Kidney epithelial cell (primary cell): Measurements from ENCODE around the gene PRPS1. TPM values are rescaled to one million over a fixed set of nuclear protein-coding genes. Genes with fewer than 3 reads are reported as not detected.
"Not testable (repeated sequence)": the region's sequence is repeated elsewhere in the genome, so short reads cannot be mapped to it uniquely, and the experiment has no call there.

Source experiments
- DNase-seq: peaks from one replicate; pipeline ENCODE4 v3.0.0-alpha.2; 2010; ENCODE audit warnings: low read depth
- H3K27me3 ChIP-seq: 2 replicates; pipeline ENCODE4 v1.6.0; 2011; ENCODE audit warnings: low read length; ENCODE audit not compliant: control insufficient read depth, insufficient read depth
- H3K36me3 ChIP-seq: 2 replicates; pipeline ENCODE4 v1.5.1; 2011; ENCODE audit warnings: low read length; ENCODE audit not compliant: control insufficient read depth, insufficient read depth
- H3K4me3 ChIP-seq: 2 replicates; pipeline ENCODE4 v1.5.1; 2011; ENCODE audit warnings: low read depth, mild to moderate bottlenecking, control low read depth, low read length
- CTCF ChIP-seq: IDR thresholded peaks from 2 replicates; pipeline ENCODE4 v1.5.1; 2011; ENCODE audit warnings: mild to moderate bottlenecking, moderate library complexity, low read length, control low read depth, inconsistent platforms; ENCODE audit not compliant: insufficient read depth, poor library complexity, severe bottlenecking
- total RNA-seq: library from RNA; depleted of rRNA; stranded (reverse); fragments of >200 nt; gene quantifications from 2 replicates; pipeline ENCODE4 v1.2.3, GENCODE V29; 2015

The PRPS1 gene
- total RNA-seq, 1 donor from 2014 or later, result 22.4 TPM

DNA sequence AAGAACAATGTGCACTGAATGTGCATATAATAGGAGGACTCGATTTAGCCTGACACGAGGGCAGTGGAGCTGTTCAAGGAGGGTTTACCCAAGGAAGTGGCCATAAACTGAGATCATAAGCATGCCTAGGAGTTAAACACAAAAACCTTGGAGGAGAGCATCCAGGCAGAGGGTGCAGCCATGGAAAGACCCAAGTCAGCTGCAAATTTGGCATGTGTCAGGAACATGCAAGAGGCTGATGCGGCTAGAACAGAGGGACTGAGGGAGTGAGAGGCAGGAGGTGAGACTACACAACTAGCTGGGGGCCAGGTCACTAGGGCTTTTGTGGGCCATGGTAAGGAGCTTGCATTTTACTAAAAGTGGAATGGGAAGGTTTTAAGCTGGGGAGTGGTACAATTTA is 55.6 kb downstream of the PRPS1 start:
- Histone ChIP-seq H3K36me3 (no peaks in the 10 kb centered on the region), H3K4me3 (no peak overlapping the region), H3K27me3 (no peaks in the 10 kb centered on the region)
- TF ChIP-seq CTCF, result no peak
- DNase-seq, result no peak

DNA sequence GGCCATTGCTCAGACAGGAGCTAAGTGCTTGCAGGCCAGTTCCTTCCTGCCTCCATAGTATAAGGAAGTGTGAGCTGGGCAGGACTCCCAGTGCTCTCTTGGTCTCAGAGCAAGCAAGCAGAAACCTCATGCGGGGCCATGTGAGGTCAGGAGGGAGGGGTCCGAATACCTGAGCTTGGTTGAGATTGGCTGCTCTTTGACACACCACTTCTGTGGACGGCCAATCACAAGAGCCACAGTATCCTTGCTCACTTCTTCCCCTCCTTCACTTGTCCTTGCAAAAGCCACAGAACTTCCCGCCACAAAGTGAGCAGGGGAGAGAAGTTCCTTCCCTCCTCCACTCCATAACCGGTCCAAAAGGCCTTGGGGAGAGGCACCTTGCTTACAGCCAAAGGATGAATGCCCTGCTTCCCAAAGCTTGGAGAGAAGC is 56.7 kb downstream of the PRPS1 start:
- Histone ChIP-seq H3K36me3 (no peaks in the 10 kb centered on the region), H3K4me3 (no peak overlapping the region), H3K27me3 (no peaks in the 10 kb centered on the region)
- TF ChIP-seq CTCF, result no peak
- no peak for DNase-seq

- H3K4me3 ChIP-seq, H3K36me3 ChIP-seq, H3K27me3 ChIP-seq, DNase-seq: not testable (repeated sequence)
These were observed 57.3 kb downstream of the PRPS1 start for GRCh38 chrX:107685586-107685985.

GRCh38 chrX:107686026-107686425 is 57.7 kb downstream of the PRPS1 start:
- TF ChIP-seq CTCF, result no peak
- Histone ChIP-seq H3K4me3 (no peak overlapping the region), H3K36me3 (no peaks in the 10 kb centered on the region), H3K27me3 (no peaks in the 10 kb centered on the region)
- no peak for DNase-seq

- no peaks in the 10 kb centered on the region for H3K27me3 ChIP-seq
- no peak overlapping the region for H3K4me3 ChIP-seq
- no peak for DNase-seq
- H3K36me3 ChIP-seq, result no peaks in the 10 kb centered on the region
- no peak for TF ChIP-seq CTCF
These were observed 58.5 kb downstream of the PRPS1 start for GRCh38 chrX:107686792-107687191.

DNA sequence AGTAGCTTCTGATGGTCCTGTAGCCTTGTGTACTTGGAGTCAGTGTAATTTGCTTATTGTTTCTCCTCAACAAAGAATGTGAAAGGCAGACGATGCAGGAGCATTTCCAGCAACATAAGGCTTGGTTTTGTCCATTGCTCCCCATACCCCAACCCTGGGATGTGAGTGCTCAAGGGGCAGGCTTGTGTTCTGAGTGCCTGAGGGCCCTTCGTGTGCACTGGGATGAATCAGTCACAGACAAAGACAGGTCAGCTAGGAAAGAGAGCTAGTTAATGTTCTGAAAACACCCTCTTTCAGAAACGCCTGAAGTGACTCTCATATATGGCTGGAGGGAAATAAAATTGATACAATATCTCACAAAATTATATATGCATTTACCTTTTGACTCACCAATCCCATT is 59.1 kb downstream of the PRPS1 start:
- no peak for DNase-seq
- no peaks in the 10 kb centered on the region for H3K27me3 ChIP-seq
- H3K4me3 ChIP-seq, result no peak overlapping the region
- H3K36me3 ChIP-seq, result no peaks in the 10 kb centered on the region
- no peak for TF ChIP-seq CTCF
